Daoy (cell line): ENCODE data around the gene USP5. TPM values are rescaled to one million over a fixed set of nuclear protein-coding genes. Genes with fewer than 3 reads are reported as not detected.

Source experiments
- DNase-seq: peaks from one replicate; pipeline ENCODE4 v3.0.0-alpha.2; 2015; ENCODE audit warnings: low read depth
- total RNA-seq: library from RNA; depleted of rRNA; stranded (reverse); fragments of >200 nt; shearing (Covaris generic); gene quantifications from 2 replicates; pipeline ENCODE4 v1.2.3, GENCODE V29; 2014; rRNA removed

Gene USP5
- total RNA-seq, 1 experiment from 2014 or later: 134 TPM

- peak; percentile 81 for DNase-seq
Measured at GRCh38 chr12:6914246-6914946, 62.4 kb downstream of the USP5 start, which contains the start of gene ENO2. Gene ENO2, plus strand, starts transcription at chr12:6914580. Its CDS starts 1,253 bp downstream, at chr12:6915833.

- DNase-seq: no peak
Measured at GRCh38 chr12:6914947-6915788, 63.2 kb downstream of the USP5 start.

GRCh38 chr12:6915789-6916285 lies 63.9 kb downstream of the USP5 start:
- no peak for DNase-seq

Other genes starting within 250 kb of the USP5 start
- 330 and 358 TPM in 2 replicates for gene CHD4, start 244.8 kb upstream of the USP5 start, total RNA-seq
- 0.86 TPM in 1 of 2 replicates, not detected in the other for gene LPAR5, start 216.2 kb upstream of the USP5 start, total RNA-seq
- not detected in 2 replicates for gene ACRBP, start 204.7 kb upstream of the USP5 start, total RNA-seq
- 23.4 and 28.0 TPM in 2 replicates for gene ING4, start 189.0 kb upstream of the USP5 start, total RNA-seq
- gene ZNF384, start 162.8 kb upstream of the USP5 start, total RNA-seq: 15.9 and 21.8 TPM in 2 replicates
- gene PIANP, start 151.3 kb upstream of the USP5 start, total RNA-seq: 0.06 TPM in 1 of 2 replicates, not detected in the other
- gene COPS7A, start 128.1 kb upstream of the USP5 start, total RNA-seq: 88.4 and 96.6 TPM in 2 replicates
- gene MLF2, start 99.0 kb upstream of the USP5 start, total RNA-seq: 226 and 233 TPM in 2 replicates
- 196 and 217 TPM in 2 replicates for gene PTMS, start 85.8 kb upstream of the USP5 start, total RNA-seq
- 0.33 TPM in 1 of 2 replicates, not detected in the other for gene LAG3, start 79.6 kb upstream of the USP5 start, total RNA-seq
- gene CD4, start 62.6 kb upstream of the USP5 start, total RNA-seq: not detected in 2 replicates
- 0.74 and 0.92 TPM in 2 replicates for gene GPR162, start 30.3 kb upstream of the USP5 start, total RNA-seq
- gene P3H3, start 23.7 kb upstream of the USP5 start, total RNA-seq: 24.1 and 24.8 TPM in 2 replicates
- gene GNB3, start 11.2 kb upstream of the USP5 start, total RNA-seq: 0.71 and 1.4 TPM in 2 replicates
- gene CDCA3, start 864 bp upstream of the USP5 start, total RNA-seq: 107 TPM in 2 replicates
- 1,485 and 1,599 TPM in 2 replicates for gene TPI1, start 15.4 kb downstream of the USP5 start, total RNA-seq
- 2.9 and 8.3 TPM in 2 replicates for gene SPSB2, start 21.2 kb downstream of the USP5 start, total RNA-seq
- gene LRRC23, start 52.7 kb downstream of the USP5 start, total RNA-seq: 7.0 and 16.1 TPM in 2 replicates
- 9.0 and 13.4 TPM in 2 replicates for gene ENO2, start 62.4 kb downstream of the USP5 start, total RNA-seq
- 3.3 and 5.4 TPM in 2 replicates for gene ATN1, start 75.8 kb downstream of the USP5 start, total RNA-seq
- not detected in 2 replicates for gene RNU7-1, start 91.7 kb downstream of the USP5 start, total RNA-seq
- gene C12orf57, start 91.9 kb downstream of the USP5 start, total RNA-seq: 216 and 272 TPM in 2 replicates
- not detected in 2 replicates for gene PTPN6, start 99.2 kb downstream of the USP5 start, total RNA-seq
- 423 and 482 TPM in 2 replicates for gene PHB2, start 118.5 kb downstream of the USP5 start, total RNA-seq
- gene EMG1, start 118.8 kb downstream of the USP5 start, total RNA-seq: 133 and 151 TPM in 2 replicates
- 9.7 and 13.7 TPM in 2 replicates for gene LPCAT3, start 166.3 kb downstream of the USP5 start, total RNA-seq
- 5.5 and 5.7 TPM in 2 replicates for gene C1S, start 208.6 kb downstream of the USP5 start, total RNA-seq
- gene C1R, start 240.3 kb downstream of the USP5 start, total RNA-seq: 2.3 and 2.9 TPM in 2 replicates